Measurements from ENCODE around the gene UBE3D. TPM values are rescaled to one million over a fixed set of nuclear protein-coding genes. Genes with fewer than 3 reads are reported as not detected.

The UBE3D gene
- total RNA-seq, 4 donors from 2014 or later = 6.1 to 30.3 (median 14.4) TPM

DNA sequence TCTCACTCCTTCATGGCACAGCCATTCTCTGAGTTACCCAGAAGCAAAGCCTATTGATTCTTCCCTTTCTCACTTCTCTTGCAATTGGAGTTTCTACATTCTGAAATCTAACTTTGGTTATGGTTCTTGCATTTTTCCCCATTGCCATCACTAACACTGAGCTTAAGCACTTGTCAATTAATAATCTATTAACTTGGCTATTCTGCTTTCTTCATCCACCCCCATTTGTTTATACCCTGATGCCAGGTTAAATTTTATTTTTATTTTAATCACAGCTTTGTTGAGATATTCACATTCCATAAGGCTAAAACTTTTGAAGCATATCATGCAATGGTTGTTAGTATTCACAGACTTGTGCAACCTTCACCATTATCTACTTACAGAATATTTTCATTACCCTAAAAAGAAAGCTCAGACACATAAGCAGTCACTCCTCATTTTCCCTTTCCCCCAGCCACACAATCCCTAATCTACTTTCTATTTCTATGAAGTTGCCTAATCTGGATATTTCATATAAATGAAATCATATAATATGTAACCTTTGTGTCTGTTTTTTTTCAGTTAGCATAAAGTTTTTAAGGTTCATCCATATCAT, 222.3 kb downstream of the UBE3D start:
- no peaks in the 10 kb centered on the region for H3K4me1 ChIP-seq
- H3K9me3 ChIP-seq = no peaks in the 10 kb centered on the region
- no peak for DNase-seq
- H3K27ac ChIP-seq = no peak overlapping the region
- in situ Hi-C loops (cut with MboI; ENCODE audit: low pct_ligation_motif_present in 1 of 4, low pct_unique_long_range_greater_than_20kb in 1 of 4, low sequenced_read_pairs in 3 of 4) = no loop called here
- H3K36me3 ChIP-seq = no peaks in the 10 kb centered on the region
- no peaks in the 10 kb centered on the region for H3K27me3 ChIP-seq
- intact Hi-C loops (cut with DNase I; ENCODE audit: low total_unique reads) = no loop called here
- no peak overlapping the region for H3K4me3 ChIP-seq
- TF ChIP-seq, protein P1, sequence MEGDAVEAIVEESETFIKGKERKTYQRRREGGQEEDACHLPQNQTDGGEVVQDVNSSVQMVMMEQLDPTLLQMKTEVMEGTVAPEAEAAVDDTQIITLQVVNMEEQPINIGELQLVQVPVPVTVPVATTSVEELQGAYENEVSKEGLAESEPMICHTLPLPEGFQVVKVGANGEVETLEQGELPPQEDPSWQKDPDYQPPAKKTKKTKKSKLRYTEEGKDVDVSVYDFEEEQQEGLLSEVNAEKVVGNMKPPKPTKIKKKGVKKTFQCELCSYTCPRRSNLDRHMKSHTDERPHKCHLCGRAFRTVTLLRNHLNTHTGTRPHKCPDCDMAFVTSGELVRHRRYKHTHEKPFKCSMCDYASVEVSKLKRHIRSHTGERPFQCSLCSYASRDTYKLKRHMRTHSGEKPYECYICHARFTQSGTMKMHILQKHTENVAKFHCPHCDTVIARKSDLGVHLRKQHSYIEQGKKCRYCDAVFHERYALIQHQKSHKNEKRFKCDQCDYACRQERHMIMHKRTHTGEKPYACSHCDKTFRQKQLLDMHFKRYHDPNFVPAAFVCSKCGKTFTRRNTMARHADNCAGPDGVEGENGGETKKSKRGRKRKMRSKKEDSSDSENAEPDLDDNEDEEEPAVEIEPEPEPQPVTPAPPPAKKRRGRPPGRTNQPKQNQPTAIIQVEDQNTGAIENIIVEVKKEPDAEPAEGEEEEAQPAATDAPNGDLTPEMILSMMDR (IDR thresholded peaks at IDR 0.05) = no peak
- TF ChIP-seq EP300 (IDR thresholded peaks at IDR 0.05; ENCODE audit: low read depth) = no peak
- TF ChIP-seq POLR2AphosphoS5 (IDR thresholded peaks at IDR 0.05) = no peak
- TF ChIP-seq POLR2A (IDR thresholded peaks at IDR 0.05) = no peak

GRCh38 chr6:82842721-82843120, 222.9 kb downstream of the UBE3D start:
- TF ChIP-seq POLR2AphosphoS5 (IDR thresholded peaks at IDR 0.05) (no peak), EP300 (IDR thresholded peaks at IDR 0.05; ENCODE audit: low read depth) (no peak), POLR2A (IDR thresholded peaks at IDR 0.05) (no peak)
- TF ChIP-seq, protein P1 (IDR thresholded peaks at IDR 0.05) = no peak
- Histone ChIP-seq H3K27me3 (no peaks in the 10 kb centered on the region), H3K4me3 (no peak overlapping the region), H3K9me3 (no peaks in the 10 kb centered on the region), H3K27ac (no peak overlapping the region), H3K4me1 (no peaks in the 10 kb centered on the region), H3K36me3 (no peaks in the 10 kb centered on the region)
- intact Hi-C loops (cut with DNase I; ENCODE audit: low total_unique reads) (no loop called here), in situ Hi-C loops (cut with MboI; ENCODE audit: low pct_ligation_motif_present in 1 of 4, low pct_unique_long_range_greater_than_20kb in 1 of 4, low sequenced_read_pairs in 3 of 4) (no loop called here)
- no peak for DNase-seq
- WGBS, 2 donors (ENCODE audit: low coverage in 1 of 2) = 60 to 74% methylated on average over 1 to 6 of the region's 6 CpGs

Small RNAs within 50 kb of the gene (small RNA-seq; reads per million reads assigned to genes)
- gene LAP3P1 = 0 reads per million in 4 donors

Other genes with a start within 250 kb of the UBE3D start
- gene DOP1A, start 1.8 kb upstream of the UBE3D start, total RNA-seq = 10 to 100 TPM; 25.8 to 52.9 (median 40.6) TPM
- 100 to 1,000 TPM in 1 of 4 donors, 10 to 100 TPM in 2, 1 to 10 TPM in 1; 7.9 to 291 (median 21.1) TPM for gene PGM3, start 127.4 kb upstream of the UBE3D start, total RNA-seq
- gene RWDD2A, start 127.5 kb upstream of the UBE3D start, total RNA-seq = 1 to 10 TPM in 3 of 4 donors, under 1 TPM in 1; 0.20 to 3.5 (median 1.7) TPM

Data from transverse colon (tissue), 4 donors.